ENCODE measurements around the gene STIMATE.

Gene STIMATE

GRCh38 chr3:52839892-52840545 is 57.3 kb downstream of the STIMATE start:
- TF ChIP-seq CTCF (conservative IDR thresholded peaks at IDR 0.05; ENCODE audit: low read depth, low read length) = no peak
- H3K4me3 ChIP-seq (ENCODE audit: low read depth, low read length) = no peak overlapping the region
- no peak for DNase-seq (ENCODE audit: low read depth)

GRCh38 chr3:52839268-52839575 is 58.1 kb downstream of the STIMATE start:
- no peak for TF ChIP-seq CTCF (conservative IDR thresholded peaks at IDR 0.05; ENCODE audit: low read depth, low read length)
- DNase-seq (ENCODE audit: low read depth) = no peak
- no peak overlapping the region for H3K4me3 ChIP-seq (ENCODE audit: low read depth, low read length)

- no peak for DNase-seq (ENCODE audit: low read depth)
- no peak overlapping the region for H3K4me3 ChIP-seq (ENCODE audit: low read depth, low read length)
- no peak for TF ChIP-seq CTCF (conservative IDR thresholded peaks at IDR 0.05; ENCODE audit: low read depth, low read length)
Measured at GRCh38 chr3:52838561-52839267, 58.6 kb downstream of the STIMATE start.

GRCh38 chr3:52836986-52837385 is 60.4 kb downstream of the STIMATE start:
- no peak for DNase-seq (ENCODE audit: low read depth)
- TF ChIP-seq CTCF (conservative IDR thresholded peaks at IDR 0.05; ENCODE audit: low read depth, low read length) = no peak
- no peak overlapping the region for H3K4me3 ChIP-seq (ENCODE audit: low read depth, low read length)

- TF ChIP-seq CTCF (conservative IDR thresholded peaks at IDR 0.05; ENCODE audit: low read depth, low read length) = no peak
- no peak overlapping the region for H3K4me3 ChIP-seq (ENCODE audit: low read depth, low read length)
- no peak for DNase-seq (ENCODE audit: low read depth)
Measured at GRCh38 chr3:52836471-52836845, 60.9 kb downstream of the STIMATE start.

- TF ChIP-seq CTCF (conservative IDR thresholded peaks at IDR 0.05; ENCODE audit: low read depth, low read length) = no peak
- DNase-seq (ENCODE audit: low read depth) = no peak
- H3K4me3 ChIP-seq (ENCODE audit: low read depth, low read length) = no peak overlapping the region
Measured at GRCh38 chr3:52835766-52836470, 61.4 kb downstream of the STIMATE start.

Data from choroid plexus epithelial cell (primary cell).